ENCODE measurements around the gene L3MBTL3.
"Not testable (repeated sequence)": the region's sequence is repeated elsewhere in the genome, so short reads cannot be mapped to it uniquely, and the experiment has no call there.

Gene L3MBTL3

DNA sequence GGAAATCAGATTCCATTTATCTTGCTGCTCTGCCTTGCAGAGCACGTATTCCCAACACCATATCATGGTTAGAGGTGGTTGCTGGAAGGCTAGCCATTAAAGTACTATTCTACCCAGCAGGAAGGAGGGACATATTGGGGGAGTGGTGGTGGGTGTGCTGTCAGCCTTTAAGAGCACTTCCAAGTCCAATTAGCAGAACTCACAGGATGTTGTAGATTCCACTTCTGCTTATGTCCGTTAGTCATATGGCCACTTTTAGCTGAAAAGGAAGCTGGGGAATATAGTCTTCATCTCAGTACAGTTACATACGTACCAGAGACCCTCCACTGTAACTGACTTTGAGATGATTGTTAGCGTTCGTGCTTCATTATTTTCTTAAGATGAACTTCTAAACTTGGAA, 109.9 kb downstream of the L3MBTL3 start:
- Mint-ChIP-seq H3K27ac (no peak overlapping the region), H3K36me3 (peaks cover 16% of the 10 kb centered on the region), H3K27me3 (no peaks in the 10 kb centered on the region), H3K4me1 (ENCODE audit: low read depth) (peaks cover 68% of the 10 kb centered on the region), H3K4me3 (no peak overlapping the region), H3K9me3 (ENCODE audit: low read depth) (no peaks in the 10 kb centered on the region)

DNA sequence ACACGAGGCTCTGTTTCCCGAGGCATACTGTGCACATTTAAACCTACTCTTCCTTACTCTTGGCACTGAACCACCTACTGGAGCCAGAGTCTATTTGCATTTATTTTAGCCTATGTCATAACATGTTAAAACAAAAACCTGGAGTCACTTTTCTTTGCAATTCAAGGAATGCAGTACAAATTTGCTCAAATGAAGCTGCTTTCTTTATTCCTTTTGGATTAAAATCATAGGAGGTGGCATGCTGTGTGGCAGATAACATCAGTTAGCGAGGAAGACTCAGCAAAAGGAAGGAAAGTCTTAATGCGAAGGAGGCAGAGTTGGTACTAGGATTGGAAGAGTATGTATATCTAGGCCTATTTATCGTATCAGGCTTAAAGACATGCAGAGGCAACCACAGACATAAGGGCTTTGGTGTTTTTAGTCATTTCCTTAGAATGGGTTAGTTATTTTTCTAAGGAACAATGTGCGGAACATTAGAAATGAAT, 111.4 kb downstream of the L3MBTL3 start:
- H3K27me3 Mint-ChIP-seq, result no peaks in the 10 kb centered on the region
- peaks cover 12% of the 10 kb centered on the region for H3K36me3 Mint-ChIP-seq
- H3K9me3 Mint-ChIP-seq (ENCODE audit: low read depth), result no peaks in the 10 kb centered on the region
- no peak overlapping the region for H3K4me3 Mint-ChIP-seq
- H3K27ac Mint-ChIP-seq, result peak overlapping the region; percentile 72
- peaks cover 81% of the 10 kb centered on the region for H3K4me1 Mint-ChIP-seq (ENCODE audit: low read depth)

DNA sequence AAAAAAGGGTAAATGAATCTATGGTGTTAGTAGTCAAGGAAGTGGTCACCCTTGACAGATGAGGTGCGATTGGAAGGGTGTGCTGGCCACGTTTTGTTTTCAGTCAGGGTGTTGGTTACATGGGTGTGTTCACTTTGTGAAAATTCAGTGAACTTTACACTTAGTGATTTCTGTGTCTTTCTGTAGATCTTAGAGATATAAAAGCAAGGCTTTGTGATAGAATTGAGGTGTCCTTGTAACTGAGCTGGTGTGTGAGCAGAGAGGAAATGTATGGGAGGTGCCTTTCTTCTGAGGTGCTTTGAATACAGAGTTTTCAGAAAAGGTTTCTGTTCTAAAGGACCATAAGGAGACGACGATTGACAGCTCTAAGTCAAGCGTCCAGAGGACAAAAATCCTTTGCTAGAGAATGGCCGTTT, 113.9 kb downstream of the L3MBTL3 start:
- H3K4me1 Mint-ChIP-seq (ENCODE audit: low read depth), result peaks cover 82% of the 10 kb centered on the region
- H3K9me3 Mint-ChIP-seq (ENCODE audit: low read depth), result no peaks in the 10 kb centered on the region
- peaks cover 11% of the 10 kb centered on the region for H3K36me3 Mint-ChIP-seq
- peak overlapping the region; percentile 94 for H3K27ac Mint-ChIP-seq
- H3K27me3 Mint-ChIP-seq, result no peaks in the 10 kb centered on the region
- peak overlapping the region; percentile 82 for H3K4me3 Mint-ChIP-seq

DNA sequence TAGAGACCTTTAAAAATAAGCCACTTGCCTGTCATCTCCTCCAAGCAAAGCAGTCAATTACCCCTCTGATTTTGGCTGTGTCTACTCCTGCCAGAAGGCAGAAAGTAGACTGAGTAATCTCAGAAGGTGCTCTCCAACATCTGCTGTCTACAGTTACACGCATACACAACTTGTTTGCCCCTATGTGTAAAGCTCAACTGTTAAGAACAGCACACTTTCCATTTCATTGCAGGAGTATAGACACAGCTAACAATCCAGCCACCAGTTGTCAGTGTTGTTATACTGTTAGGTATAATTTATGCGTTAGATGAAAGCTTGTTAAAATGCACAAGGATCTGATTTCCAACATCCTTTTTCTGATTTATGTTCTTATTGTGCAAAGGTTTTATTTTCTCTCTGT, 116.2 kb downstream of the L3MBTL3 start:
- Mint-ChIP-seq H3K27ac (peak overlapping the region; percentile 82), H3K27me3 (no peaks in the 10 kb centered on the region), H3K36me3 (peaks cover 20% of the 10 kb centered on the region), H3K9me3 (ENCODE audit: low read depth) (no peaks in the 10 kb centered on the region), H3K4me1 (ENCODE audit: low read depth) (peaks cover 91% of the 10 kb centered on the region), H3K4me3 (peak overlapping the region; percentile 2)

DNA sequence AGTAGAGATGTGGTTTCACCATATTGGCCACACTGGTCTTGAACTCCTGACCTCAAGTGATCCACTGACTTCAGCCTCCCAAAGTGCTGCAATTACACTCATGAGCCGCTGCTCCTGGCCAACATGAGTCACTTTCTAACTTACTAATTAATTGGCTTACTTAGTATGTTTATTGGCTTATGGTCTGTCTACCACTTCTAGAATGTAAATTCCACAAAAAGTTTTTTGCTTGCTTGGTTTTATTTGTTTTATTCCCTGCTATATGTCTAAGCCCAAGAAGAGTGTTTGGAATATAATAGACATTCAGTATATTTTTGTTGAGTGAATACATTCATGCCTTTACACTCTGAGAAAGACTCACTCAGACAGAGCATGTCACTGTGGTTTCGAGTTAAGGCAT, 118.4 kb downstream of the L3MBTL3 start:
- Mint-ChIP-seq H3K9me3 (ENCODE audit: low read depth) (no peaks in the 10 kb centered on the region), H3K4me1 (ENCODE audit: low read depth) (peaks cover 80% of the 10 kb centered on the region), H3K27me3 (no peaks in the 10 kb centered on the region), H3K36me3 (peaks cover 24% of the 10 kb centered on the region), H3K27ac (no peak overlapping the region), H3K4me3 (no peak overlapping the region)

DNA sequence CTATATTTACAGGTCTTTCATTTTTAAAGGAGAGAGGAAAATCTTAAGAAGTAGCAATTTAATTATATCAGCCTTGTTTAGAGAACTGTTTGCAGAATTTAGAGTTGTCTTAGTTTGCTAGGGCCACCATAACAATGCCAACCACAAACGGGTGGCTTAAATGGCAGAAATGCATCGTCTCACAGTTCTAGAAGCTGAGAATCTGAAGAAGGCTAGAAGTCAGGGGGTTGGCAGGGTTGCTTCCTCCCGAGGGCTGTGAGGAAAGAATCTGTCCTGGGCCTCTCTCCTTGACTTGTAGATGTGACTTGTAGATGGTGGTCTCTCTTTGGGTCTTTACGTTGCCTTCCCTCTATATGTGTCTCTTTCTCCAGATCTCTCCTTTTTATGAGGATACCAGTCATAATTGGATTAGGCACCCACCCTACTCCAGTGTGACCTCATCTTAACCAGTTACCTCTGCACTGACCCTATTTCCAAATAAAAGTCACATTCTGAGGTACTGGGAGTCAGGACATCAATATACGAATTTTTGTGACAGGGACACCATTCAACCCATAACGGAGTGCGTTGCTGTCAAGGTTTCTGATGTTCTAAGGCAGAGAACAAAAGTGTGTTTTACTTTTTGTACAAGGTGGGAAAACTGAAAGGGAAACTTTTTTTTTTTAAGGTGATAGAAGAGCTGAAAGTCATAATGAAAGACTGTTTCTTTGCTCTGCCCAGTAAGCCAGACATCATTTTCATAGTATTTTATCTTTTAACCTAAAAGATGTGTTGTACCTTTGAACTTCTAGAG, 119.9 kb downstream of the L3MBTL3 start:
- H3K9me3 Mint-ChIP-seq (ENCODE audit: low read depth), result no peaks in the 10 kb centered on the region
- peak overlapping the region; percentile 88 for H3K27ac Mint-ChIP-seq
- peaks cover 65% of the 10 kb centered on the region for H3K4me1 Mint-ChIP-seq (ENCODE audit: low read depth)
- H3K4me3 Mint-ChIP-seq, result peak overlapping the region; percentile 72
- H3K36me3 Mint-ChIP-seq, result peaks cover 29% of the 10 kb centered on the region
- H3K27me3 Mint-ChIP-seq, result no peaks in the 10 kb centered on the region

DNA sequence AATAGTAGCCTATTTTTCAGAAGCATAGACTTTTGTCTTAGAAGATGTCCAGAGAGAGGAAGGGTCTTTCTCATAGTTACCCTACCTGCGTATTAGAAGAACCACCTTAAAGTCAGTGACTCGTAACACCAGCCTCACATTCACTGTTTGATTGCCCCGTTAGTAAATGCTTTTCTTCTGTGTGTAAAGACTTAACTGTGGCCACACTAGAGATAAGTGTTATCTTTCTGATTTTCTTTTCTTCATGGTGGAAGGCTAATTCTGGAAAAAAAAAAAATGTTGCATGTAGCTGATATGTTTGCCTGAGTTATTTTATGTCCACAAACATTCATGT, 120.5 kb downstream of the L3MBTL3 start:
- Mint-ChIP-seq H3K9me3 (ENCODE audit: low read depth) (no peaks in the 10 kb centered on the region), H3K36me3 (peaks cover 31% of the 10 kb centered on the region)

DNA sequence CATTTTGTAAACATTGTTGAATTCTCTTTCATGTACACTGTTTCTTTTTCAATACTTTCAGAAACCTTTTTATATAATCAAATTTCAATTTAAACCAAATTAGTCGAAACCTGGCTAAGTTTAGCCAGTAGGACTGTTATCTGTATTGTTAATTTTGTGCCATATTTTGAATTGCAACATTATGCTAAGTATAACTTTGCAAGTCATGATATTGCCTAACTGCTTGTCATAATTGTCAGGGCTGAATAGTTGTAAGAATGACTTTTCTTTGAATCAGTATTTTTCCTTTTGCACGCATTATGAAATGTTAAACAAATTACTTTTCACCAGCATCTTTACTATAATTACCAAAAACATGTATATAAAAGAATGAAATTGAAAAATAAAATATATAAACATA, 121.7 kb downstream of the L3MBTL3 start:
- H3K9me3 Mint-ChIP-seq (ENCODE audit: low read depth), result no peaks in the 10 kb centered on the region
- H3K4me3 Mint-ChIP-seq, result no peak overlapping the region
- H3K36me3 Mint-ChIP-seq, result peaks cover 39% of the 10 kb centered on the region
- H3K27me3 Mint-ChIP-seq, result no peaks in the 10 kb centered on the region
- H3K27ac Mint-ChIP-seq, result no peak overlapping the region
- H3K4me1 Mint-ChIP-seq (ENCODE audit: low read depth), result peaks cover 50% of the 10 kb centered on the region

More for the DNA sequence above, 120.5 kb downstream of the L3MBTL3 start:
- no peaks in the 10 kb centered on the region for H3K27me3 Mint-ChIP-seq
- H3K4me3 Mint-ChIP-seq, result peak overlapping the region; percentile 72
- peak overlapping the region; percentile 88 for H3K27ac Mint-ChIP-seq
- H3K4me1 Mint-ChIP-seq (ENCODE audit: low read depth), result peaks cover 60% of the 10 kb centered on the region

DNA sequence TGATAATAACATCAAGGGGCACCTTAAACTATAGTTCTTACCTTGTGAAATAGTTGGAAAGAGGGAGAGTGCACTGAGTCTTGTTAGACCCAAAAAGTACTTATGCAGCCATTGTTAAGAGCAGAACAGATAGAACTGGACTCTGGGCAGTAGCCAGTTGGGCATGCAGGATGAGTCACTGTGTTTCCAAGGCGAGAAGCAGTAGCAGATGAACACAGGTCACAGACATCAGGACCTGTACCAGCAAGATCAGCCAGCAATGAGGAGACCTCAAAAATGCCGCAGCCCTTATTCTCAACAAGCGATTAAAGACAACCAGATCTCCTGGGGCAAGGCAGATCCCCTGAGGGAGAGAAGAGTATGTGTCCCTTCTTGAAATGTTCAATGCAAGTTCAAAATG, 125.3 kb downstream of the L3MBTL3 start:
- Mint-ChIP-seq H3K36me3 (peaks cover 28% of the 10 kb centered on the region), H3K9me3 (ENCODE audit: low read depth) (no peaks in the 10 kb centered on the region), H3K4me1 (ENCODE audit: low read depth) (peaks cover 22% of the 10 kb centered on the region), H3K27me3 (no peaks in the 10 kb centered on the region), H3K4me3 (no peak overlapping the region), H3K27ac (peak overlapping the region; percentile 37)

DNA sequence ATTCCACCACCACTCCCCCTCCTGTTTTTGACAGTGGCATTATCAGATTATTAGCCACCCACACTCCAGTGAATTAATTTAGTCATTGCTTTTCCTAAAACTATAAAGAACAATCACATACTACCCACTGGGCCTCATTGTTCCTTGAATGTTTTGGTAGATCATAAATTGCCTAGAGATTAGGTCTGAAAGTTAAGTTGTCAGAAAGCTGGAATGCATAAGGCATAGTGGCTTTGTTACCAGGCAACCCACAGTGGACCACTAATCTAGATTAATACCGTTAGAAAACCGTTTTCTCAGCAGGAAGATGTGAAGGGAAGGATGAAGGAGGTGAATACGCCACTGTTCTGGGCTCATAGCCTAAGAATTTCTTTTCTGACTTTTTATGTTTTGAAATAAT, 128.7 kb downstream of the L3MBTL3 start:
- Mint-ChIP-seq H3K9me3 (ENCODE audit: low read depth) (no peaks in the 10 kb centered on the region), H3K27me3 (no peaks in the 10 kb centered on the region), H3K4me1 (ENCODE audit: low read depth) (peaks cover 3% of the 10 kb centered on the region), H3K4me3 (no peak overlapping the region), H3K36me3 (peaks cover 31% of the 10 kb centered on the region), H3K27ac (no peak overlapping the region)

DNA sequence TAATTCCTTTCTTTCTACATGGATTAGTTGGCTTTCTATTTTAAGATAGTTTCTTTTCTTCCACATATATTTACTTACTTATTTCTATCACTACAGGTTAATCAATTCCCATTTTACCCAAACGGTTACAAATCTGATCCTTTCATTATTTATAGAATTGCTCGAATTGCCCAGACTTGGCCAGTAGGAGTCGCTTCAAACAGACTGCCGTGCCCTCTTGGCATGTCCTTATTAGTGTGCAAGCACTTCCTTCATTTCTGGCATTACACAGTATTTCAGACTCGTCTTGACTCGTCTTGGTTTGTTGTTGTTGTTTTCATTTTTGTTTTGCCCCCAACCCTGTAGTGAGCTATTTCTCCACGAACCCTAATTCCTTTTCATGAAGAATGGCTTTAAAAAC, 129.8 kb downstream of the L3MBTL3 start:
- no peak overlapping the region for H3K4me3 Mint-ChIP-seq
- H3K36me3 Mint-ChIP-seq, result peaks cover 26% of the 10 kb centered on the region
- peaks cover 3% of the 10 kb centered on the region for H3K4me1 Mint-ChIP-seq (ENCODE audit: low read depth)
- H3K9me3 Mint-ChIP-seq (ENCODE audit: low read depth), result no peaks in the 10 kb centered on the region
- H3K27me3 Mint-ChIP-seq, result no peaks in the 10 kb centered on the region
- H3K27ac Mint-ChIP-seq, result no peak overlapping the region

DNA sequence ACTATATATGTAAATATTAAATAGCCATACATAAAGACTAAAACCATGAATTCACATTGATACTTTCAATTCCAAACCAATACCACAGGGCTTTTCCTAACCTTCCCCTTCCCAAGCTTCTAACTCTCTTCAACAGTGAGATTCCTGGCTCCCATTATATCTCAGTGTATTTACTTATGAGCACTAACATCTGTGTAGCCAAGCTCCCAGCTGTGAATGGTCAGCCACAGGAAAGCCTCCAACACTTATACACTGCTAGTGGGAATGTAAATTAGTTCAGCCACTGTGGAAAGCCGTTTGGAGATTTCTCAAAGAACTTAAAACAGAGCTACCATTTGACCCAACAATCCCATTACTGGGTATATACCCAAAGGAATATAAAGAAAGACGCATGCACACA, 130.6 kb downstream of the L3MBTL3 start:
- H3K27ac Mint-ChIP-seq; H3K4me1 Mint-ChIP-seq (ENCODE audit: low read depth); H3K9me3 Mint-ChIP-seq (ENCODE audit: low read depth); H3K4me3 Mint-ChIP-seq; H3K27me3 Mint-ChIP-seq: not testable (repeated sequence)
- H3K36me3 Mint-ChIP-seq, result peaks cover 20% of the 10 kb centered on the region

DNA sequence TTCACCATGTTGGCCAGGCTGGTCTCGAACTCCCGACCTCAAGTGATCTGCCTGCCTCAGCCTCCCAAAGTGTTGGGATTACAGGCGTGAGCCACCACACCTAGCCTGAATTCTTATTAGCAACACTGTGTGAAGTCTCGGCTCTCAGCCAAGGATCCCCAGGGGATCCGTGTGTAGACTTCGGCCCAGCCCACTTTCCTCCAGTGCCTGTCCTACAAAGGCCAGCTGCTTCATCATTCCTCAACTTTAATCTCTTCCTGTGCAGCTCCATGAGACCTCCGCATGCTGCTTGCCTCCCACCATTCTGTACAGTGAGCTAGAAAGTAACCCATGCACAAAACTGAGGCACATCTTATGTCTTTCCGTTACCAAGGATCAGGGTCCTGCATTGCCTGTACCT, 132.5 kb downstream of the L3MBTL3 start:
- Mint-ChIP-seq H3K4me3 (no peak overlapping the region), H3K36me3 (peaks cover 14% of the 10 kb centered on the region), H3K27me3 (no peaks in the 10 kb centered on the region), H3K9me3 (ENCODE audit: low read depth) (no peaks in the 10 kb centered on the region), H3K27ac (peak overlapping the region; percentile 19), H3K4me1 (ENCODE audit: low read depth) (peaks cover 4% of the 10 kb centered on the region)

DNA sequence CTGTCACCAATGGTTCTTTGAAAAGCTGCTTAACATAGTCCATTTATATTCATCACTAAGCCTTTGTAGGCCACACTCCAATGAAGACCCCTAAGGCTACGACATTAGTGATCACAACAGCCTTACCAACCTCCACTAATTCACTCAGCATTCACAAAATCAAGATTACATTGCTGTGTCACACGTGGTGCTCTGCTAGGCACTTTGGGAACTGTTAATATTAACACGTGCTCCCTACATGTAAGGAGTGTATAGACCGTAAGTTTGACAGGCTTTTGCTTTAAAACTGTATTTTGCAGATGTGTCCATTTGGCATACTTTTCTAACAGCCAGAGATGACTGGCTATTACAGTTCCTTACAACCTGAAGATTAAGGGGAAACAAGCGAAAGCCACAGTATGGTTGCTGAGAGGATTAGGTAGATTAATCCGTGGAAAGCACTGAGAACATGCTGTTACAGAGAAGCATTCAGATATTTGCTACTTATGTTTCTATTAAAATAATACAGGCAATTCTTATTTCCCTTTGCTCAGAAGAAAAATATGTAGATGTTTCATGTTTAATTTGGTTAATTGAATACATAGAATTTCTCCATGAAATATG, 134.6 kb downstream of the L3MBTL3 start:
- no peak overlapping the region for H3K27ac Mint-ChIP-seq
- H3K36me3 Mint-ChIP-seq, result peaks cover 14% of the 10 kb centered on the region
- no peaks in the 10 kb centered on the region for H3K27me3 Mint-ChIP-seq
- peaks cover 4% of the 10 kb centered on the region for H3K4me1 Mint-ChIP-seq (ENCODE audit: low read depth)
- H3K9me3 Mint-ChIP-seq (ENCODE audit: low read depth), result no peaks in the 10 kb centered on the region
- no peak overlapping the region for H3K4me3 Mint-ChIP-seq

DNA sequence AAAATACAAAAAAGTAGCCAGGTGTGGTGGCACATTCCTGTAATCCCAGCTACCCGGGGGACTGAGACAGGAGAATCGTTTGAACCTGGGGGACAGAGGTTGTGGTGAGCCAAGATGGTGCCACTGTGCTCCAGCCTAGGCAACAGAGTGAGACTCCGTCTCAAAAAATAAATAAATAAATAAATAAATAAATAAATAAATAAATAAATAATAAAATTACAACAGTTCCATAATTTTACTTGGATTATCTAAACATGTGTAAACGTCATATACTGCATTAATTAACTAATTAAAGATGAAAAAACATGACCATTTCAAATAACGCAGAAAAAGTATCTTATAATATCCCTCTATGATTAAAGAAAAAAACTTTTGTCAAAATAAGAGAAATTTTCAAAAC, 138.5 kb downstream of the L3MBTL3 start:
- Mint-ChIP-seq H3K36me3 (peaks cover 18% of the 10 kb centered on the region), H3K4me1 (ENCODE audit: low read depth) (peaks cover 6% of the 10 kb centered on the region), H3K27me3 (no peaks in the 10 kb centered on the region), H3K27ac (no peak overlapping the region), H3K9me3 (ENCODE audit: low read depth) (peaks cover 11% of the 10 kb centered on the region), H3K4me3 (no peak overlapping the region)

DNA sequence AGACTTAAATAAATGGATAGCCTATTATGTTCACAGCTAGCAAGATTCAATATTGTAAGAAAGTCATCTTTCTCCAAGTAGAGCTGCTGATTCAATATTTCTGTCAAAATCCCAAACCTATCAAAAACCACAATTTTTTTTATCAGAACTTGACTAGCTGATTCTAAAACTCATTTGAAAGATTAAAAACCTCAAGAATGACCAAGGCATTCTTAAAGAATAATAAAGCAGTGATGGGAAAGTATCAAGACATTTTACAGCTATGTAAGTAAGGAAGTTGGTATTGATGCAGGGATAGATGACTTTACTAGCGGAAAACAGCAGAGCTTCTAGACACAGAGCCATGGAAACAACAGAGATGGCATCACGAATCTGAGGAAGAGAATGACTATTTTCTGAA, 139.7 kb downstream of the L3MBTL3 start:
- H3K27ac Mint-ChIP-seq, result no peak overlapping the region
- H3K27me3 Mint-ChIP-seq, result no peaks in the 10 kb centered on the region
- H3K36me3 Mint-ChIP-seq, result peaks cover 18% of the 10 kb centered on the region
- peaks cover 7% of the 10 kb centered on the region for H3K4me1 Mint-ChIP-seq (ENCODE audit: low read depth)
- H3K4me3 Mint-ChIP-seq, result no peak overlapping the region
- peaks cover 11% of the 10 kb centered on the region for H3K9me3 Mint-ChIP-seq (ENCODE audit: low read depth)

Data from activated naive CD8-positive, alpha-beta T cell (primary cell).